ENCODE results near the gene SPEF1.

DNA sequence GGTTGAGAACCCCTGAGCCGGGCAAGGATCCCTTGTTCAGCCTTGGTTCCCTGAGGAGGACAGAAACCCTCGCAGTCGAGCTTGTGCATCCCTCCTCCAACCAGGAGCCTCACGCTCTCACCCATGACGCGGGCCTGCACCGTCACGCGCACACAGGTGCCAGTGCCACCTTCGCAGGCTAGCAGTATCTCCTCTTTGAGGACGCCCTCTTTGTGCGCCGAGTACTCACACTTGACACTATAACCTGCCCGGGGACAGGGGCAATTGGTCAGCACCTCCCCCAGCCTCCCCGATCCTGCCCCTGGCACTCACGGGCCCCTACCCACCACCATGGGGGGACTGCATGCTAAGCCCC lies 27.0 kb downstream of the SPEF1 start:
- TF ChIP-seq, protein P1, sequence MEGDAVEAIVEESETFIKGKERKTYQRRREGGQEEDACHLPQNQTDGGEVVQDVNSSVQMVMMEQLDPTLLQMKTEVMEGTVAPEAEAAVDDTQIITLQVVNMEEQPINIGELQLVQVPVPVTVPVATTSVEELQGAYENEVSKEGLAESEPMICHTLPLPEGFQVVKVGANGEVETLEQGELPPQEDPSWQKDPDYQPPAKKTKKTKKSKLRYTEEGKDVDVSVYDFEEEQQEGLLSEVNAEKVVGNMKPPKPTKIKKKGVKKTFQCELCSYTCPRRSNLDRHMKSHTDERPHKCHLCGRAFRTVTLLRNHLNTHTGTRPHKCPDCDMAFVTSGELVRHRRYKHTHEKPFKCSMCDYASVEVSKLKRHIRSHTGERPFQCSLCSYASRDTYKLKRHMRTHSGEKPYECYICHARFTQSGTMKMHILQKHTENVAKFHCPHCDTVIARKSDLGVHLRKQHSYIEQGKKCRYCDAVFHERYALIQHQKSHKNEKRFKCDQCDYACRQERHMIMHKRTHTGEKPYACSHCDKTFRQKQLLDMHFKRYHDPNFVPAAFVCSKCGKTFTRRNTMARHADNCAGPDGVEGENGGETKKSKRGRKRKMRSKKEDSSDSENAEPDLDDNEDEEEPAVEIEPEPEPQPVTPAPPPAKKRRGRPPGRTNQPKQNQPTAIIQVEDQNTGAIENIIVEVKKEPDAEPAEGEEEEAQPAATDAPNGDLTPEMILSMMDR (IDR thresholded peaks at IDR 0.05), result no peak
- no peak for TF ChIP-seq POLR2A (IDR thresholded peaks at IDR 0.05)

Measured in esophagus squamous epithelium (tissue), 4 donors.